HUES64 (cell line): ENCODE results near the gene EPN1.
A peak's percentile ranks its signal among the peaks of the same experiment; 100 is the strongest.

ENCODE experiments used
- H3K27ac ChIP-seq: 2 replicates; pipeline ENCODE4 v1.7.0; 2013; ENCODE audit warnings: low read depth, low read length, inconsistent platforms
- H3K27me3 ChIP-seq: 2 replicates; pipeline ENCODE4 v1.6.1; 2013; ENCODE audit warnings: mild to moderate bottlenecking, low read length; ENCODE audit not compliant: insufficient read depth
- H3K36me3 ChIP-seq: 2 replicates; pipeline ENCODE4 v1.6.1; 2013; ENCODE audit warnings: mild to moderate bottlenecking, low read length; ENCODE audit not compliant: insufficient read depth
- H3K4me1 ChIP-seq: 2 replicates; pipeline ENCODE4 v1.6.1; 2013; ENCODE audit warnings: mild to moderate bottlenecking, low read length, moderate library complexity; ENCODE audit not compliant: insufficient read depth
- H3K4me3 ChIP-seq: 2 replicates; pipeline ENCODE4 v1.5.1; 2013; ENCODE audit warnings: mild to moderate bottlenecking, low read length, moderate library complexity
- H3K9ac ChIP-seq: 2 replicates; pipeline ENCODE4 v1.6.1; 2013; ENCODE audit warnings: mild to moderate bottlenecking, low read depth, low read length
- H3K9me3 ChIP-seq: 2 replicates; pipeline ENCODE4 v1.6.1; 2013; ENCODE audit warnings: low read depth, low read length; ENCODE audit not compliant: insufficient read depth
- WGBS: fragments of 150-250, 120-280 bp; methylation state at CpG from one replicate; pipeline ENCODE4 v1.1.7; 2013; ENCODE audit warnings: missing lambda C conversion rate; 5-methylcytosine and 5-hydroxymethylcytosine counted together

The EPN1 gene

DNA sequence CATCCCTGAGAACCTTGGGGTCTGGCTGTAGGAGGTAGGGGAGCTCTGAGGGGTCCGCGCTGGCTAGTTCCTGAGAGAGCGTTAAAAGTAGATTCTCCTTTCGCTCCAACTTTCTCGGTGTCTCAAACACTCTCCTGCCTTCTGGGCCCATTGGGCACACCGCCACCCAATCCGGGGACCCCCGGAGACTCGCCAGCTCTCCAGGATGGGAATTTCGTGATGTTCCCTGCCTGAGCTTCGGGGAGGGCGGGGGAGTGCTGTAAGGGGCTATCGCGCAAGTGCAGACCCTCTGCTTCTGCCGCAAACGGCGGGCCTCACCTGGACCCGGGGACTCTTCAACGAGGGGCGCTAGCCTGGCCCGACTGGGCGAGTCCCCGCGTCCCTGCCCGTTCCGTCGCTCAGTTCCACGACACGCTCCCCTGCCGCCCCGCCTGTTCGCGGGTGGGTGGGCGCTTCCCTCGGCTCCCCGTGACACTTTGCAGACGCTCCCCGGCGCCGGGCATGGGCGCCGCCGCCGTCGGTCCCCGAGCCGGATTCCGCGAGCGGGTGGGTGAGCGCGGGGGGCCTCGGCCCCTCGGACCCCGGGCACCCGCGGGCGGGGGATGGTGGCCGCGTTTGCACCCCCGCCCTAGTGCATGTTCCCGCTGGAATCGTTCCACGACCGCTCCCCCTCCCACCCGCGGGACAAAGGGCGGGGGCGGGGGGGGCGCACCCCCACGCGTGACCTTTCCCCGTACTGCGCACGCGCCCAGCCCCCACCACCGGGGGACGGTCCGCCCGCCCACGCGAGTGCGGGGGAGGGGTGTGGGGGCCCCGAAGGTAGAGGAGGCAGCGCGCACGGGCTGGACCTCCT is 27.1 kb upstream of the EPN1 start, which contains the start of gene CCDC106:
CCDC106 (plus strand) TSS at position 481 of the 853 bp plus-strand sequence. CDS start 835 bp downstream, outside the sequence.
- Histone ChIP-seq H3K4me3 (peak within 1 kb of the TSS; percentile 76), H3K36me3 (peaks cover 14% of the 10 kb centered on the region), H3K9ac (peak within 1 kb of the TSS; percentile 90), H3K27ac (peak within 1 kb of the TSS; percentile 85), H3K4me1 (peaks cover 2% of the 10 kb centered on the region; the same call in 1 of the 2 replicates), H3K9me3 (no peaks in the 10 kb centered on the region), H3K27me3 (no peaks in the 10 kb centered on the region)
- under 1% methylated on average over 80 of the region's 87 CpGs for WGBS

DNA sequence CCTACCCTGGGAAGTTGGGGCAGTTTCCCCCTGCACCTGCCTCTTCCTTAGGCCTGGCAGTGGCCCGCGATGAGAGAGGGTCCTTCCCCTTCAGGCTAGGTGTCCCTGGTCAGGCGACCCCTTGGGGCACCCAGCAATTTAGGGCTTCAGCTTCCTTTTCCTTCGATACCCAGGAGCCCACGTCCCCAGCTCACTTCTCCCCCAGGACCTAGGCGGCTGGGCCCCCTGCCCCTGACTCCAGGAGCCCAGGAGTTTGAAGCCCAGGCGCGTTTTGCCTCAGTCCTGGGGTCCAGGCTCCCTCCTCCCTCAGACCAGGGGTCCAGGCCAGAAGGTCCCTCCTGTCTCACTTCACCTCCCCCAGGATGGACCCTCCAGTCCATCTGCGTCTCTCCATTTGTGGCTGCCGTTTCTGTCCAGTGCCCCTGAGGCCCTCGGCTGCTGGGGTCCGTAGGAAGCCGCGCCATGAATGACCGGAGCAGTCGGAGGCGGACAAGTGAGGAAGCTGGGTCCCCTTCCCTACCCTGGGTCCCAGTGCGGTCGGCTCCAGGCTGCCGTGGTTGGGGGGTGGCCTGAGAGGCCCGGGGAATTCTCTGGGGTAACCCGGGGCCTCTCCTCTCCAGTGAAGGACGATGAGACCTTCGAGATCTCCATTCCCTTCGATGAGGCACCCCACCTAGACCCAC is 26.3 kb upstream of the EPN1 start:
- Histone ChIP-seq H3K27ac (no peak overlapping the region), H3K9ac (peak overlapping the region; percentile 90), H3K36me3 (peaks cover 14% of the 10 kb centered on the region), H3K9me3 (no peaks in the 10 kb centered on the region), H3K4me3 (peak overlapping the region; percentile 76), H3K4me1 (peaks cover 2% of the 10 kb centered on the region; the same call in 1 of the 2 replicates), H3K27me3 (no peaks in the 10 kb centered on the region)
- 69% methylated on average over 25 of the region's 25 CpGs for WGBS

DNA sequence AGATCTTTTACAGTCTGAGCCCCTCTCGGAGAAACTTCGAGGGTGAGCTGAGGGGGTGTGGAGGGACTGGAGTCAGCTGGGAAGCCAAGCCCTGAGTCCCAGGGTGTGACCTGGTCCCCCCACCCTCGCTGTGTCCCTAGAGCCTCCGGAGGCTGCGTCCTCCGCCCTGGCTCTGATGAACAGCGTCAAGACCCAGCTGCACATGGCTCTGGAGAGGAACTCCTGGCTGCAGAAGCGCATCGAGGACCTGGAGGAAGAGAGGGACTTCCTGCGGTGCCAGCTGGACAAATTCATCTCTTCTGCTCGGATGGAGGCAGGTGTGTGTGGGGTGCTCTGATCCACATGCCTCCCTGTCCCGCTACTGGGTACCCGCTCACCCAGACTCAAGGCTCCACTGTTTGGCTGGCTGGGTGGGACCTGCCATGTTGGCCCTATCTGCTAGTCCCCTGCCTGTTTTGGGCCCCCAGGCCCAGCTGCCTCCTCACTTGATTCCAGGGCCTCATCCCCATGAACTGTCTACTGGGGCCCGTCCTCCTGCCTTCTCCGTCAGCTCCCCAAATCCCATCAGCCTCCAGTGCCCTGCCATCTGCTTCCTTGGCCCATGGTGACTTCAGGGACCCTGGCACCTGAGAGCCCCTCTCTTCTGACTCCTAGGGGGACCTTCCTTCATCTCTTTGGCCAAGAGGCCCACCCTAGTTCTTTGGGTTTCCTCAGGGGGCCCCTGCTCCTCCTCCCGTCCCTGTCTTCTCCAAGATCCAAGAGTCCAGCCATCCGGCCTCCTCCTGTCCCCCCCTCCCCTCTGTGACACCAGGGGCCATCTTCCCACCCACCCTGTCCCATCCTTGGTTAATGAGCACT is 25.5 kb upstream of the EPN1 start:
- peaks cover 2% of the 10 kb centered on the region; the same call in 1 of the 2 replicates for H3K4me1 ChIP-seq
- H3K27me3 ChIP-seq = no peaks in the 10 kb centered on the region
- H3K36me3 ChIP-seq = peaks cover 13% of the 10 kb centered on the region
- H3K9me3 ChIP-seq = no peaks in the 10 kb centered on the region
- no peak overlapping the region for H3K27ac ChIP-seq
- WGBS = 89% methylated on average over 17 of the region's 17 CpGs
- no peak overlapping the region for H3K4me3 ChIP-seq
- H3K9ac ChIP-seq = no peak overlapping the region

GRCh38 chr19:55650126-55650557 is 24.9 kb upstream of the EPN1 start:
- Histone ChIP-seq H3K9ac (no peak overlapping the region), H3K36me3 (peaks cover 7% of the 10 kb centered on the region), H3K4me3 (no peak overlapping the region), H3K9me3 (no peaks in the 10 kb centered on the region), H3K27me3 (no peaks in the 10 kb centered on the region), H3K27ac (no peak overlapping the region), H3K4me1 (peaks cover 2% of the 10 kb centered on the region; the same call in 1 of the 2 replicates)
- WGBS = 96% methylated on average over 4 of the region's 4 CpGs

DNA sequence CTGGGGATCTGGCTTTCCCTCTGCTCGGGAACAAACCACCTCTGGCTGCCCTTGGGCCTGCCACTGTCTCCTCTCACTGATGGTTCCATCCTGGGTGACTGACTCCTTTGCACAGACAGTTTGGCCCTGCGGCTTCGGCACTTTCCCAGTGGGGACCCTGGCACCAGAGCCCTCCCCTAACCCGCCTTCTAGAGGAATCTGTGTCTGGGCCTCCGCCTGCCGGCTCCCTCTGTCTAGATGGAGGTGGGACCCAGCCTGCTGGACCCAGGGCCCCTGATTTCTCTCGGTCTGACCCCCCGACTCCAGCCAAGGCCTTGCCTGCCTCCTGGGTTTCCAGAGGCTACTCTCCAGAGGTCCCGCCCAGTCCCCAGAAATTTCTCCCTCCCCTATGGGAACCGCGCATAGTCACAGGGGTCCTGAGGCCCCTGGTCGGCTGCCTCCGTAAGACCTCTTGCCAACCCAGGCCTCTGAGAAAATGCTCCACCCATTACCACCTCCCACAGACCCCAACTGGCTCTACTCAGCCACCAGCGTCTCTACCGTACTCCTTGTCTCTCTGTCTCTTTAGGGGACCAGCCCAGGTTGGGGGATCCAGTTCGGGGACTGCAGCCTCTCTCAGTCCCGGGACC is 24.3 kb upstream of the EPN1 start:
- Histone ChIP-seq H3K27ac (no peak overlapping the region), H3K9ac (no peak overlapping the region), H3K4me1 (peaks cover 2% of the 10 kb centered on the region; the same call in 1 of the 2 replicates), H3K36me3 (peaks cover 1% of the 10 kb centered on the region), H3K4me3 (no peak overlapping the region), H3K9me3 (no peaks in the 10 kb centered on the region), H3K27me3 (no peaks in the 10 kb centered on the region)
- WGBS = 91% methylated on average over 17 of the region's 17 CpGs

DNA sequence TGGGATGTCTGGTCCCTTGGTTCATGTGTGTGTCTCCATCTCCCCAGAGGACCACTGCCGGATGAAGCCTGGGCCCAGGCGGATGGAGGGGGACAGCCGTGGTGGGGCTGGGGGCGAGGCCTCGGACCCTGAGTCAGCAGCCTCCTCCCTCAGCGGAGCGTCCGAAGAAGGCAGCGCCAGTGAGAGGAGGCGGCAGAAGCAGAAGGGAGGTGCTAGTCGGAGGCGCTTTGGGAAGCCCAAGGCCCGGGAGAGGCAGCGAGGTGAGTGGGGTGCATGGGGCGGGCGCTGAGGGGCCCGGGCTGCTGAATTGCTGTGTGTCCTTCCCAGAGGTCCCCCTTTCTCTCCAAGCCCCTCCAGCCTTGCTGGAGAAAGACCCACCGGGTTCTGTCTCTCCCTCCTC is 23.8 kb upstream of the EPN1 start:
- peaks cover 3% of the 10 kb centered on the region; the same call in 1 of the 2 replicates for H3K4me1 ChIP-seq

GRCh38 chr19:55652311-55653128 is 22.5 kb upstream of the EPN1 start:
- Histone ChIP-seq H3K4me1 (peaks cover 13% of the 10 kb centered on the region; the same call in 1 of the 2 replicates), H3K4me3 (peak overlapping the region; percentile 78), H3K27me3 (no peaks in the 10 kb centered on the region)

More for the DNA sequence above, 23.8 kb upstream of the EPN1 start:
- Histone ChIP-seq H3K9ac (no peak overlapping the region), H3K4me3 (no peak overlapping the region), H3K36me3 (no peaks in the 10 kb centered on the region), H3K27ac (no peak overlapping the region), H3K27me3 (no peaks in the 10 kb centered on the region), H3K9me3 (no peaks in the 10 kb centered on the region)
- whole genome bisulfite sequencing = 84% methylated on average over 18 of the region's 18 CpGs

DNA sequence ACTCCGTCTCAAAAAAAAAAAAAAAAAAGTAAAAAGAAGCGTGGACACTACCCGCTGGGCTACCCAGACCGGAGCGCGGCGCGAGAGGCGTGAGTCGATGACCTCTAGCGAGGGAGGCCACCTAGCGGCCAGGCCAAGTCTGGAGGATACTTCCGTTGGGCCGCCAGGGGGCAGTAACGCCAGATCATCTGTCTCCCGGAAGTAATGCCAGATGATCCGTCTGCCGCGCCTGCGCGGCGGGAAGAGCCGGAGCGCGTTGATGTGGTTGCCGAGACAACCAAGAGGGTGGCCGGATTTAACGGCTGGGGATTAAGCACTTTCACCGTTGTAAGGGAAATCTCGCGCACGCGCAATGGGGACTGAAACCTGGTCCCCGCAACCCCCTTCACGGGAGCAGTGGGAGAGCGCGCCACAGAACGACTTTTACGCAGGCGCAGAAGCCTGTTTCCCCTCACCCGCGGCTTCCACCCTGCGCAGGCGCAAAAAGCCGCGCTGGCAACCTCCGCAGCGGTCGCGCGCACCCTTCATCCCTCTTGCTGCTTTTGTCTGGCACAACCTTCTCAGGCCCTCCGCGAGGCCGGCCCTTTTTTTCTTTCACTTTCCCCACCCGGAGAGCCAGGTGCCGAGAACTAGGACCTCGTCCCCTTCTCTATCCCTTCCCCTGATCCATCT is 21.2 kb upstream of the EPN1 start:
- no peaks in the 10 kb centered on the region for H3K27me3 ChIP-seq
- peak overlapping the region; percentile 78 for H3K4me3 ChIP-seq
- peak overlapping the region; percentile 100 for H3K9ac ChIP-seq
- peak overlapping the region; percentile 99 for H3K27ac ChIP-seq
- peaks cover 23% of the 10 kb centered on the region; the same call in 1 of the 2 replicates for H3K4me1 ChIP-seq
- H3K9me3 ChIP-seq = no peaks in the 10 kb centered on the region
- under 1% methylated on average over 57 of the region's 57 CpGs for WGBS
- H3K36me3 ChIP-seq = peaks cover 10% of the 10 kb centered on the region

More at GRCh38 chr19:55652311-55653128, 22.5 kb upstream of the EPN1 start:
- H3K36me3 ChIP-seq = peaks cover 7% of the 10 kb centered on the region
- no peaks in the 10 kb centered on the region for H3K9me3 ChIP-seq
- 63% methylated on average over 71 of the region's 71 CpGs for WGBS
- no peak overlapping the region for H3K27ac ChIP-seq
- H3K9ac ChIP-seq = no peak overlapping the region; the same call in 1 of the 2 replicates

DNA sequence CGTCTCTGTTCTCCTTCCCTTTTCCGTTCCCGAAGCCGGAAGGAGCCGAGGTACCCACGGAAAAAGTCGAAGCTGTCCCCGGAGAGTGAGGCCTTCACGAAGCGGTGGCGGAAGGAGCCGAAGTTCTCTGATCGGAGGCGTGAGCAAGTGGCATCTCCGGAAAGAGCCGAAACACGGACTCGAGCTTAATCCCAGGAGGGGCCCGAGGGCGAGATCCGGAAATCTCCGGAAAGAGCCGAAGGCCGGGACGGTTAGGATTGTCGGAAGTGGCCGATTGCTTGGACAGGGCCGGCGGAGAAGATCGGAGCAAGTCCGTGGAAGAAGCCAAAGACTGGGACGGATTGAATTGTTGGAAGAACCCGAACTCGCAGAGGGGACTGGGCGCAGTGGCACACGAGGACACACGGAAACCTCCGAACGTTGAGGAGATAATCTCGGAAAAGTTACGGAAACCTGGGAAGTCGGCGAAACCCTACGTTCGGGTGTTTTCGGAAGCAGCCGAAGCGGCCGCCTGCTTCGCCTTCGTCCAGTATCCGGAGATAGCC is 20.6 kb upstream of the EPN1 start:
- Histone ChIP-seq H3K4me1 (peaks cover 23% of the 10 kb centered on the region; the same call in 1 of the 2 replicates), H3K9me3 (no peaks in the 10 kb centered on the region), H3K9ac (peak overlapping the region; percentile 100), H3K27ac (peak overlapping the region; percentile 99), H3K4me3 (peak overlapping the region; percentile 78), H3K27me3 (no peaks in the 10 kb centered on the region), H3K36me3 (peaks cover 14% of the 10 kb centered on the region)
- under 1% methylated on average over 51 of the region's 52 CpGs for WGBS
